VCaP (cell line): ENCODE results near the gene PIEZO2.

Experiments used
- H3K27ac ChIP-seq: fragments of 450-650 bp; 2 replicates; pipeline ENCODE4 v1.5.1; 2017
- CTCF ChIP-seq: fragments of 450-650 bp; conservative IDR thresholded peaks from 2 replicates; pipeline ENCODE4 v1.5.1; 2017; ENCODE audit warnings: mild to moderate bottlenecking, moderate library complexity

Gene PIEZO2

GRCh38 chr18:10713409-10713808, 436.0 kb downstream of the PIEZO2 start:
- H3K27ac ChIP-seq: no peak overlapping the region
- TF ChIP-seq CTCF: no peak

- no peak for TF ChIP-seq CTCF
- no peak overlapping the region for H3K27ac ChIP-seq
Observed at GRCh38 chr18:10707294-10707693, 442.1 kb downstream of the PIEZO2 start.

- no peak for TF ChIP-seq CTCF
- peak overlapping the region; percentile 5; the same call in 1 of the 2 replicates for H3K27ac ChIP-seq
Observed at GRCh38 chr18:10705786-10706185, 443.6 kb downstream of the PIEZO2 start.

- no peak for TF ChIP-seq CTCF
- peak overlapping the region; percentile 5; the same call in 1 of the 2 replicates for H3K27ac ChIP-seq
Observed at GRCh38 chr18:10705291-10705690, 444.1 kb downstream of the PIEZO2 start.

GRCh38 chr18:10702206-10702605, 447.2 kb downstream of the PIEZO2 start:
- no peak overlapping the region for H3K27ac ChIP-seq
- no peak for TF ChIP-seq CTCF

GRCh38 chr18:10690366-10690765, 459.0 kb downstream of the PIEZO2 start:
- no peak for TF ChIP-seq CTCF
- H3K27ac ChIP-seq: no peak overlapping the region

GRCh38 chr18:10690035-10690329, 459.4 kb downstream of the PIEZO2 start:
- no peak overlapping the region for H3K27ac ChIP-seq
- TF ChIP-seq CTCF: no peak
